CD4-positive, alpha-beta T cell treated with Interleukin-6 at 100 ng/mL for 8 hours (primary cell): ENCODE measurements around the gene MRPL51.

Experiments
- DNase-seq: peaks from one replicate; pipeline ENCODE4 v3.0.0-alpha.2; 2020; ENCODE audit warnings: mixed read lengths, low spot score

MRPL51 gene

GRCh38 chr12:6461401-6462233 is 31.4 kb downstream of the MRPL51 start:
- peak; percentile 89 for DNase-seq

DNA sequence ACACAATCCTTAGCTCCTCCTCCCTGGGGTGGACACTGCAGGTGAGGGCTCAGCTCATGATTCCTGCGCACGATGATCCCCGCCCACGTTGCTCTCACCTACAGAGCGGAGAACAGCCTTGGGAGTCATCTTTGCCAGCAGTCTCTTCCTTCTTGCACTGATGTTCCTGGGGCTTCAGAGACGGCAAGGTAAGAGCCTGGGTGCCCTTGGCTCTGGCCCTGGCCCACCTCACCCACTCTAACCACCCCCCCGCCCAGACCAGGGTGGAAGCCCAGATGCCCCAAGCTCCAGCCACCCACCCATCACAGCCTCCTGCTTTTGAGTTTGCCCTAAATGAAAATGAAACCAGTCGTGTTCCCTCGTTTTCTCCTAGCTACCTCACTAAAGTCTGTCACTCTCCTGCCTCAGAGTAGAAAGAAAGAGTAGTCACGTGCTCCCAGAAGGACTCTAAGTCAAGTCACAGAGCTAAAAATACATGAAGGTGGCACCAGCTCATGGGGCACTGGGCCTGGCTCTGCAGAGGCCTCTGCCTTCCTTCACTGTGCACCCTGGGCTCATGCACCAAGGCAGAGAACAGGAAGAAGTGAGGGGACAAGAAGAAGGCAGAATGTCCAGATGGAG is 32.2 kb downstream of the MRPL51 start:
- peak; percentile 54 for DNase-seq

GRCh38 chr12:6459004-6459337 is 34.1 kb downstream of the MRPL51 start:
- no peak for DNase-seq

DNA sequence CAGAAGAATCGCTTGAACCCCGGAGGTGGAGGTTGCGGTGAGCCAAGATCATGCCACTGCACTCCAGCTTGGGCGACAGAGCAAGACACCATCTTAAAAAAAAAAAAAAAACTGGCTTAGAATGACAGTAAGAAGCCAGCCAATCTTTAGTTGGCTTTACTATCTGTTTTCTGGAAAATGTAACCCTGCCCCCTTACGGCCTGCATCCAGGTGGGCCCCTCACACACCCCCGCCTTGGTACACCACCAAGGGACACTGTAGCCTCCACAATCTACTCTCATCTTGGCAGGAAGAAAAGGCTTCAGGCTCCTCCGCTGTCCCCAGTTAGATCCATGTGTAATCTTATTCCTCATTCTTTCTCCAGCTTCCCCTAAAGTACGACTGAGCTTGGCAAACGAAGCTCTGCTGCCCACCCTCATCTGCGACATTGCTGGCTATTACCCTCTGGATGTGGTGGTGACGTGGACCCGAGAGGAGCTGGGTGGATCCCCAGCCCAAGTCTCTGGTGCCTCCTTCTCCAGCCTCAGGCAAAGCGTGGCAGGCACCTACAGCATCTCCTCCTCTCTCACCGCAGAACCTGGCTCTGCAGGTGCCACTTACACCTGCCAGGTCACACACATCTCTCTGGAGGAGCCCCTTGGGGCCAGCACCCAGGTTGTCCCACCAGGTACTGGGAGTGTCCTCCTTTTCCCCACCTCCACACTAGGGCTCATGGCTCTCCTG is 34.6 kb downstream of the MRPL51 start:
- DNase-seq = no peak

GRCh38 chr12:6457220-6457945 is 35.7 kb downstream of the MRPL51 start:
- no peak for DNase-seq

GRCh38 chr12:6452944-6453630 is 40.0 kb downstream of the MRPL51 start:
- DNase-seq = no peak

DNA sequence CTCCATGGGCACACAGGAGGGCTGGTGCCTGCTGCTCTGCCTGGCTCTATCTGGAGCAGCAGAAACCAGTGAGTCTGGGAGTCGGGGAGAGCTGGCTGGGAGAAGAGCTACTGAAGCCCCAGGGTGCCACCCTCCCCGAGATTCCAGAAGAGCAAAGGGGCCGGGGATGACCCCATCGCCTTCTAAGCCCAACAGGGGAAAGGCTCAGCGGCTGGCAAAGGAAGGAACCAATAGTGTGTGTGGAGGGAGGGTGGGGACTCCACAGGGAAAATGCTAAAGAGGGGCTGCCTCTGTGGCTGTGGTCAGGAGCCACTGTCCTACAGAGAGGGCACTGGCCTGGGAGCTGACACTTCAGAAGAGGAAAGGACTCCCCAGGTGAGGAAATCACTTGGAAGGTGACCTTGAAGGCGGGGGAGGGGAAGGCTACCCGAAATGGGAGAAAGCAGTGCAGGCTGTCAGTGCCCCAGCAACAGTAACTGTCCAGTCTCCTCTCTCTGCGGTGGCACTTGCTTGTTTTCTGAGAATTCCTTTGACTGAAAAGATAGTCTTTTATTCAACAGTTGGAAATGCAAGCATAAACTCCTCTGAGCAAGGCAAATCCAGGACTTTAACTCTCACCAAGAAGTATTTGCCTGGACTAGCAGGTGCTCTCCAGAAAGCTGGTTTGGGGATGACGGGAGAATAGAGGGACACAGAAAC is 40.7 kb downstream of the MRPL51 start:
- DNase-seq = no peak

- DNase-seq = peak; percentile 85
These were observed 41.5 kb downstream of the MRPL51 start, which contains the start of gene TAPBPL for GRCh38 chr12:6451348-6452244. TAPBPL (plus strand) TSS chr12:6452042; CDS start chr12:6452249, 207 bp downstream.

DNA sequence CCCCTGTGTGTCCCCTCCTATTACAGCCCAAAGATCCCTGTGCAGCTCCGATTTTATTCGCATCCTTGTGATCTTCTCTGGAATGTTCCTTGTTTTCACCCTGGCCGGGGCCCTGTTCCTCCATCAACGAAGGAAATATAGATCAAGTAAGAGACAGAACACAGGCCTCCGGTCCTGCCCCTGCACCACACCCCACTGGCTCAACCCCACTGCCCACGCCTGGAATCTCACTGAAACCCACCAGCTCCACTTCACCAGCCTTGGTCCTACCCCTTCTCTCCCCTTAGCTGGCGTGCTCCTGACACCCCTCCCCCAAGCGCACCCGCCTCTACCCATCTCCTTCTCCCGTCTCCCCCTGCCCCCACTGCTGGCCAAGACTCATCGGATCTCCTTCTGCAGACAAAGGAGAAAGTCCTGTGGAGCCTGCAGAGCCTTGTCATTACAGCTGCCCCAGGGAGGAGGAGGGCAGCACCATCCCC is 42.2 kb downstream of the MRPL51 start:
- DNase-seq = no peak

DNA sequence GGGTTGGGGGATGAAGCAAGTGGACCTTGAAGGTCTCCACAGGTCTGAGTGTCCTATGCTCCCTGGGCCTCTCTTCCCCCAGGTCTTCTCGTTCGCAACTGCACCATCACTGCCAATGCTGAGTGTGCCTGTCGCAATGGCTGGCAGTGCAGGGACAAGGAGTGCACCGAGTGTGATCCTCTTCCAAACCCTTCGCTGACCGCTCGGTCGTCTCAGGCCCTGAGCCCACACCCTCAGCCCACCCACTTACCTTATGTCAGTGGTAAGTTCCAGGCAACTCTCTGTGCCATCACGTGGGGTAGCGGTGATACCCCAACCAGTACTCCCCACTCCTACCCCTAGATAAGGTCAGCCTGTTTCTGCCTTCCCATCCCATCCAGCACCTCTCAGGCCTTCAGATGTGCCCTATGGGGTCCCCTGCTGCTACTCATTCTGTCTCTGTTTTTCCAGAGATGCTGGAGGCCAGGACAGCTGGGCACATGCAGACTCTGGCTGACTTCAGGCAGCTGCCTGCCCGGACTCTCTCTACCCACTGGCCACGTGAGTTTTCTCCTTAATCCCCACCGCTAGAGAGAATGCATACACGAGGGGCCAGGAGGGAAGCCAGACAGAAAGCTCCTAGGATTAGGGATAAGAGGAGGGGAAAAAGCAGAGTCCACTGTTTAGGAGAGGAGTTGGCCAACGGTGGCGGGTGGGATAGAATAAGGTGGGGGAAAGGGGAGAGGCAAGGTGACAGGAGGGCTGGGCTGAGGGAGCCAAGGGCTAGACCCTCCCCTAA is 42.8 kb downstream of the MRPL51 start:
- DNase-seq = no peak

- peak; percentile 67 for DNase-seq
These were observed 48.1 kb downstream of the MRPL51 start, which contains the start of gene CD27 for GRCh38 chr12:6444704-6445688. CD27 (plus strand) TSS chr12:6444955; CDS start chr12:6445096, 141 bp downstream.

GRCh38 chr12:6444031-6444430 is 49.0 kb downstream of the MRPL51 start:
- DNase-seq = no peak

DNA sequence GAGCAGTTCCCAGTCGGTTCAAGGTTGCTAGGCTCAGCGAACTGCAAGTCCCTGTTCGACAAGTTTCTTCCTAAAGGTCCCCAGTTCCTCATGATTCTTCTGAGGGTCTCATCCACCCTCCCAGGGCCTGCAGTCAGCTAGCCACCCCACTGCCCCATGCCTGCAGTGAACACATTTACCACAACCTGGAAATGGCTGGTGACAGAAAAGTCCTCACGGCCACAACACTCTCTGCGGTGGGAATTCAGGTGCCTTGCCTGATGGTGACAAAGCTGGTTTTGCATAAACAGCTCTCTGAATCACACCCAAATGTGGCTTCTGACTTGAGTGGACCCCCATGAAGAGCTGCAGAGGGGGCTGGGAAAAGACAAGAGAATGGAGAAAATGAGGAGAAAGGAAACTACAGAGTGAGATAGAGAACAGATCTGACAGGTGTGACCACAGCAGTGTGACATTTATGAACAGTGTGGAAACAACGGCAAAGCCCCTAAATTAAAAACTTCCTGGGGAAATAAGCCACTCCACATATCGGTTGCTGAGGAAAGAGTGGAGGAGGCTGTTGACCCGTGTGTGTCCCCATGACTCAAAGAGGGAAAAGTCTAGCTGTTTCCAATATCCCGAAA is 49.6 kb downstream of the MRPL51 start:
- no peak for DNase-seq

- DNase-seq = no peak
These were observed 50.2 kb downstream of the MRPL51 start for GRCh38 chr12:6442836-6443235.
